DND-41 (cell line): ENCODE results near the gene C1R.

Experiments
- ATAC-seq: fragments of 200-7000 bp; cut with Tn5 transposase; 3 replicates; pipeline ENCODE4 v1.9.1; 2021; ENCODE audit warnings: low read depth; ENCODE audit not compliant: insufficient read depth
- DNase-seq: peaks from one replicate; pipeline ENCODE4 v3.0.0-alpha.2; 2020
- H2AFZ ChIP-seq: 2 replicates; pipeline ENCODE4 v1.6.0; 2012; ENCODE audit warnings: low read depth, low read length
- H3K27ac ChIP-seq: 2 replicates; pipeline ENCODE4 v1.5.1; 2012; ENCODE audit warnings: low read length, inconsistent platforms
- H3K27me3 ChIP-seq: fragments of 200-600 bp; sonication (generic); 2 replicates; pipeline ENCODE4 v1.6.0; 2012; ENCODE audit warnings: low read length, mild to moderate bottlenecking, inconsistent platforms; ENCODE audit not compliant: insufficient read depth, poor library complexity
- H3K36me3 ChIP-seq: 2 replicates; pipeline ENCODE4 v1.5.1; 2012; ENCODE audit warnings: low read length, inconsistent platforms; ENCODE audit not compliant: insufficient read depth
- H3K4me1 ChIP-seq: 2 replicates; pipeline ENCODE4 v1.5.1; 2012; ENCODE audit warnings: mild to moderate bottlenecking, low read length; ENCODE audit not compliant: insufficient read depth
- H3K4me2 ChIP-seq: 2 replicates; pipeline ENCODE4 v1.6.0; 2012; ENCODE audit warnings: mild to moderate bottlenecking, moderate library complexity, low read length, inconsistent platforms; ENCODE audit not compliant: insufficient read depth
- H3K4me3 ChIP-seq, 2 experiments: fragments of 200-600 bp in 1 of 2; shearing (Covaris generic) in 1 of 2; 2 replicates each; pipeline ENCODE4 v1.5.1; 2012 to 2016; ENCODE audit warnings: inconsistent platforms in 2 of 2, low read length in 2 of 2, mild to moderate bottlenecking in 2 of 2, low read depth in 1 of 2, moderate library complexity in 1 of 2
- H3K79me2 ChIP-seq: 2 replicates; pipeline ENCODE4 v1.6.0; 2012; ENCODE audit warnings: low read length, inconsistent platforms; ENCODE audit not compliant: insufficient read depth
- H3K9ac ChIP-seq: 2 replicates; pipeline ENCODE4 v1.6.0; 2012; ENCODE audit warnings: low read depth, mild to moderate bottlenecking, inconsistent platforms, low read length, moderate library complexity
- H3K9me3 ChIP-seq: 2 replicates; pipeline ENCODE4 v1.5.1; 2012; ENCODE audit warnings: low read length, moderate library complexity, mild to moderate bottlenecking, inconsistent platforms; ENCODE audit not compliant: insufficient read depth, severe bottlenecking
- H4K20me1 ChIP-seq: 2 replicates; pipeline ENCODE4 v1.6.0; 2012; ENCODE audit warnings: low read length; ENCODE audit not compliant: insufficient read depth
- CTCF ChIP-seq: IDR thresholded peaks from 2 replicates; pipeline ENCODE4 v1.5.1; 2012; ENCODE audit warnings: borderline replicate concordance, low read length, moderate library complexity, mild to moderate bottlenecking; ENCODE audit not compliant: poor library complexity, severe bottlenecking; ENCODE audit errors: extremely low read depth
- EZH2 ChIP-seq: IDR thresholded peaks from 3 replicates; pipeline ENCODE4 v1.6.1; 2012; ENCODE audit warnings: borderline replicate concordance, low read depth, mild to moderate bottlenecking, moderate library complexity, low read length, inconsistent platforms; ENCODE audit not compliant: severe bottlenecking

Gene C1R

GRCh38 chr12:7137908-7138307, 45.7 kb upstream of the C1R start:
- no peak overlapping the region for H3K4me2 ChIP-seq
- no peak overlapping the region for H2AFZ ChIP-seq
- no peak overlapping the region for H3K9ac ChIP-seq
- no peaks in the 10 kb centered on the region for H3K27me3 ChIP-seq
- H3K4me3 ChIP-seq = no peak overlapping the region
- no peaks in the 10 kb centered on the region; the same call in 1 of the 2 replicates for H4K20me1 ChIP-seq
- H3K9me3 ChIP-seq = no peaks in the 10 kb centered on the region
- H3K36me3 ChIP-seq = peaks cover 68% of the 10 kb centered on the region
- TF ChIP-seq EZH2 = no peak
- no peak for TF ChIP-seq CTCF
- no peaks in the 10 kb centered on the region for H3K79me2 ChIP-seq
- DNase-seq (no peak), ATAC-seq (no peak)
- H3K27ac ChIP-seq = no peak overlapping the region
- H3K4me1 ChIP-seq = no peaks in the 10 kb centered on the region

GRCh38 chr12:7136676-7137075, 44.4 kb upstream of the C1R start:
- Histone ChIP-seq H3K9ac (no peak overlapping the region), H4K20me1 (no peaks in the 10 kb centered on the region; the same call in 1 of the 2 replicates), H2AFZ (no peak overlapping the region), H3K27me3 (no peaks in the 10 kb centered on the region), H3K4me1 (peaks cover 5% of the 10 kb centered on the region), H3K36me3 (peaks cover 62% of the 10 kb centered on the region), H3K4me3 (no peak overlapping the region), H3K79me2 (no peaks in the 10 kb centered on the region), H3K27ac (no peak overlapping the region), H3K4me2 (no peak overlapping the region), H3K9me3 (no peaks in the 10 kb centered on the region)
- no peak for TF ChIP-seq CTCF
- no peak for TF ChIP-seq EZH2
- no peak for ATAC-seq
- no peak for DNase-seq

GRCh38 chr12:7136071-7136470, 43.8 kb upstream of the C1R start:
- no peaks in the 10 kb centered on the region; the same call in 1 of the 2 replicates for H4K20me1 ChIP-seq
- H3K9ac ChIP-seq = no peak overlapping the region
- H3K9me3 ChIP-seq = no peaks in the 10 kb centered on the region
- H3K4me2 ChIP-seq = no peak overlapping the region
- peaks cover 11% of the 10 kb centered on the region for H3K4me1 ChIP-seq
- no peak overlapping the region for H3K27ac ChIP-seq
- no peak overlapping the region for H3K4me3 ChIP-seq
- H3K27me3 ChIP-seq = no peaks in the 10 kb centered on the region
- DNase-seq = no peak
- no peak for ATAC-seq
- TF ChIP-seq EZH2 (no peak), CTCF (no peak)
- peaks cover 1% of the 10 kb centered on the region; the same call in 1 of the 2 replicates for H3K79me2 ChIP-seq
- H2AFZ ChIP-seq = no peak overlapping the region
- H3K36me3 ChIP-seq = peaks cover 57% of the 10 kb centered on the region
